GM12801 (cell line): ENCODE results near the gene MYO18B.

Experiments used
- TF ChIP-seq, protein P1 (sequence below): IDR thresholded peaks from one replicate; pipeline ENCODE4 v1.5.1; 2011; ENCODE audit warnings: control low read depth; ENCODE audit not compliant: insufficient read length; ENCODE audit errors: extremely low read depth

Gene MYO18B

DNA sequence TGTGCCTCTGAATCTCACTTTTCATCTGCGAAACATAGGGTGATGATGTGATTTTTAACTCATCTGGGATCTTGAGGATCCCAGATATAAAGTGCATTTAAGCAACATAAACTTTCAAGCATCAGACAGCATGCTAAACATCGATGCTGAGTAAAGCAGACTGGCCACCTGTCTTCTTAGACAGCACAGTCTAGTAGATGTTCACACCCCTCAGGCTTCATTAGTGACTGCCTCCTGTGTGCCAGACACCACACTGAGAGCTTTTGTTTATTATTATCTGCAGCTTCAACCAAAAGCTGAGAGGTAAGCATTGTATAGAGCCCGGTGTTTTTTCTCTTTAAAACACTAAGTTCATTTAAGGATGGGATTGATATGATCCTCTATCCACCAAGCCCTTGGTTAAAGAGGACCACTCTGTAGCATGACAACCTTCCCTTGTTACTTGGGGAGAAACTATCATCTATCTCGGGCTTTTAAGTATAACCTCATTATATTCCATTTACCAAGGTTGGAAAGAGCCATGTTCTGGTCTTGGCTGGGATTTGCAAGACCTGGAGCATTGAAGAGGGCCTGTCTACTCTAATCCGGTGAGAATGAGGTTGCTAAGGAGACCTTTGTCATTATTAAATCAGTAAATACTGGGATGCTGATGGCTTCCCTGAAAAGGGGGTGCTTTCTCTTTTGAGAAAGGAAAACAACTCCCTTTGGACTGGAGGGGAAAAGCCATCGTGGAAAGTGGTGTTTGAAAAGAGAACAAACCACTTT is 313.0 kb downstream of the MYO18B start:
- TF ChIP-seq, protein P1, sequence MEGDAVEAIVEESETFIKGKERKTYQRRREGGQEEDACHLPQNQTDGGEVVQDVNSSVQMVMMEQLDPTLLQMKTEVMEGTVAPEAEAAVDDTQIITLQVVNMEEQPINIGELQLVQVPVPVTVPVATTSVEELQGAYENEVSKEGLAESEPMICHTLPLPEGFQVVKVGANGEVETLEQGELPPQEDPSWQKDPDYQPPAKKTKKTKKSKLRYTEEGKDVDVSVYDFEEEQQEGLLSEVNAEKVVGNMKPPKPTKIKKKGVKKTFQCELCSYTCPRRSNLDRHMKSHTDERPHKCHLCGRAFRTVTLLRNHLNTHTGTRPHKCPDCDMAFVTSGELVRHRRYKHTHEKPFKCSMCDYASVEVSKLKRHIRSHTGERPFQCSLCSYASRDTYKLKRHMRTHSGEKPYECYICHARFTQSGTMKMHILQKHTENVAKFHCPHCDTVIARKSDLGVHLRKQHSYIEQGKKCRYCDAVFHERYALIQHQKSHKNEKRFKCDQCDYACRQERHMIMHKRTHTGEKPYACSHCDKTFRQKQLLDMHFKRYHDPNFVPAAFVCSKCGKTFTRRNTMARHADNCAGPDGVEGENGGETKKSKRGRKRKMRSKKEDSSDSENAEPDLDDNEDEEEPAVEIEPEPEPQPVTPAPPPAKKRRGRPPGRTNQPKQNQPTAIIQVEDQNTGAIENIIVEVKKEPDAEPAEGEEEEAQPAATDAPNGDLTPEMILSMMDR = no peak

DNA sequence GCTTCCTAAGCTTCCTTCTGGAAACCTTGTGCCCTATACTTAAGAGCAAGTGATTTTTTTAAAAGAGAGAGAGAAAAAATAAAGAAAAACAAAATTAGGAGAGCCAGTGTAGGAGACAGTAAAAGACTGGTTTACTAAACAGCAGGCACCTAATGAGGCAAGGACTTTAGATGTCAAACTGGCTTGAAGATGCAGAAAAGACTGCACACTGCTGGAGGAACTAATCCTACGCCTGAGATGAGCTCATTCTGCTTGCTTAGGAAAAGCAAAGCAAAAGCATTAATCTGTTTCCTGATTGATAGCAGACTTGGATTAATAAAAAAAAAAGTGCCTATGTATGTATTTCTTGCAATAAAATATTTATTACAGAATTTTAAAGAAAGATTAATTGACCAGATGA is 313.7 kb downstream of the MYO18B start:
- TF ChIP-seq, protein P1 = no peak

DNA sequence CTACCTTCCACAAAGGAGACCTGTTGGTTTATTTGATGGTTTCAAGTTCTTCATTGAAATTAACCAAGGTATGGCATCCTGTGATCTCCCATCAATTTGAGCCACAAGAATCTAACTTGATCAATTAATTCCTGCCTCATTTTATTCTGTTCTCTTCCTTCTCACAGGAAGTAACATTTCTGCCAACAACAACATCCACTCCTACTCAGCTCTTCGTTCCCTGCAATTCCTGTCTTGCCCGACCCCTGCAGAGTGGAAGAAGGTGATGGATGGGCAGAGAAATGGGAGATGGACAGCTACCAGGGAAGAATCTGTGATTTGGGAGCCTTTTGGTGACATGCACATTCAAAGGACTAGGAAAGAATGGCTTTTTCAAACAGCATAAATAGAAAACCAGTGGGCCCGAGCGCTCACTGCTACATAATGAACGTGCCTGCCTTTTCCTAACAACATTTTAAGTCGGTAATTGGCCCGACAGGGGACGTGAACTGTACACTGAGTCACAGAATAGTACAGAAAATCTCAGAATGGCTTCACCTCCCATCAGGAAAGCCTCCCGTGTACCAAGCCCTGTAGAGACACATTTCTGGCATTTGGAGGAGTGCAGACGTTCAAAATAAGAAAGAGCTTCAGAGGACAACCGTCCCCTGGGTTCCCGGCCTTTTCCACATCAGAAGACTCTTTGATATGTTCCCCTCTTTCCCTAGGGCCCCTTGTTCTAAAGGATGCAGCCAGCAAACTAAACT is 314.6 kb downstream of the MYO18B start:
- TF ChIP-seq, protein P1 = no peak

DNA sequence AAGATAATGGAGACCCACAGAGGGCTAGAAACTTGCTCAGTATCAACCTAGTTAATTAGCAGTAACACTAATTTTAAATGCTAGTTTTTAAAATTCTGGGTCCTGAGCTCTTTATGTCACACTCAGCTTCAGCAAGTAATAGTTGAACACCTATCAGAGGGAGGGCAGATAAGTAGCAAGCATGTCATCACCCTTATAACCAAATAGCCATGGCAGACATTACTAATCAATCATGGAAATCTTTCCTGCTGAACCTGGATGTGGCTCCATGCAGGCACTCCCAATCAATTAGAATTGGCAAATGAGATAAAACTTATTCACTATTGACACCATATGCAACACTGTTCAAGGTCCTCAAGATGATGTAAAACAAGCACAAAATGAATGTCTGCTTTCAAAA is 315.7 kb downstream of the MYO18B start:
- TF ChIP-seq, protein P1 = no peak

DNA sequence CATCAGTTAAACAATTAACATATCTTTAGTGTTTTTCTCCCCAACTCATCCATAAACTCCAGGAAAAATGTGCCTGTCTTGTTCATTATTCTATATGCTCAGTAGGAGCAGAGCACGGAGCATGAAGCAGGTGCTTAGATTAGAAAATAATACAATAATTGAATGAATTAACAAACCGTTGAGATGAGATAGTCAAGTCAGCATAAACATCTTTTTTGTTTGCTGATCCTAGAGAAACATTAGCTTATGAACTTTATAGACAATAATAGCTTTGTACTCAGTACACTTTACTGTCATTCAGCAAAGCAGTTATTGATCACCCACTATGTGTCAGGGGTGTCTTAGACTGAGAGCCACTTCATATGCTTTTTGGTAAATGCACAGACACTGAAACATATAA is 322.1 kb downstream of the MYO18B start:
- TF ChIP-seq, protein P1 = no peak

DNA sequence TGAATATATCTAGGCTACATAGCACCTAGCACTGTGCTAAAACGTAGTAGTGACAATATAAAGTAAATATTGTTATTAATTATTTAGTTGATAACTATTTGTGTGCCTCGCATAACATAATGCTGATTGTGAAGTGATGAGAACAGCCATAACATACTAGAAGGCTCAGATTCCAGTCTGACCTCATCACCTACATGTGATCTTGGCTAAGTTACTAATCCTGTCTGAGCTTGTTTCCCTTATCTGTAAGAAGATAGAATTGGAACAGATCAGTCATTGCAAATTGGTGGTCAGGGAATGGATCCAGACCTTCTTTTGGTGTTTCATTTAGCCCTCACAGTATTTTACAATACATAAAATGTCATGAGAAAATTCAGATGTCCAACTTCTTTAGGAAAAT is 323.9 kb downstream of the MYO18B start:
- TF ChIP-seq, protein P1 = no peak

DNA sequence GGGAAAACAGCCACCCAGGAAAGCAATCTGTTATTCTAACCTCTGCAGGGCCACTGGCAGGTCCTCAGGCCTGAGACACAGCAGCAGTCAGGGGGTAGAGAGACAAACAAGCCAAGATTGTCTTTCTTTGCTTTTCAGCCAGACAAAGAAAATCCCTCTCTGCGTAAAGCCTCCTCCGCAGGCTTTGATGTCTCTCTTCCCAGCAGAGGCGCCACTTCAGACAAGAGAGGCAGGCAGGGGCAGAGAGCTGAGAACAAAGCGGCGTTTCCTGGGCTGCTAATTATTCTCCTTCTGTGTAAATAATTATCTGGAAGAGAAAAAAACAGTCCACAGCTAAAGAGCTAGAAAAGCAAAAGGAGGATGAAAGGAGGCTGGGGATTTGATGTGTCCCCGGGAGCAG is 324.5 kb downstream of the MYO18B start:
- TF ChIP-seq, protein P1 = no peak
